ENCODE measurements around the gene FAM89B. TPM values are rescaled to one million over a fixed set of nuclear protein-coding genes. Genes with fewer than 3 reads are reported as not detected.

The FAM89B gene
- total RNA-seq, 4 donors from 2014 or later = 86.6 to 154 (median 119) TPM

GRCh38 chr11:65598258-65598699, 25.9 kb downstream of the FAM89B start:
- ATAC-seq (no peak), DNase-seq (no peak)
- Histone ChIP-seq H3K4me3 (no peak overlapping the region), H3K4me1 (peaks cover 12 to 22% of the 10 kb centered on the region in 2 donors), H3K9me3 (no peaks in the 10 kb centered on the region), H3K27ac (no peak overlapping the region), H3K27me3 (no peaks in the 10 kb centered on the region), H3K36me3 (peaks cover 0 to 25% of the 10 kb centered on the region in 2 donors)
- TF ChIP-seq POLR2A (IDR thresholded peaks at IDR 0.05) = no peak
- TF ChIP-seq, protein P1, sequence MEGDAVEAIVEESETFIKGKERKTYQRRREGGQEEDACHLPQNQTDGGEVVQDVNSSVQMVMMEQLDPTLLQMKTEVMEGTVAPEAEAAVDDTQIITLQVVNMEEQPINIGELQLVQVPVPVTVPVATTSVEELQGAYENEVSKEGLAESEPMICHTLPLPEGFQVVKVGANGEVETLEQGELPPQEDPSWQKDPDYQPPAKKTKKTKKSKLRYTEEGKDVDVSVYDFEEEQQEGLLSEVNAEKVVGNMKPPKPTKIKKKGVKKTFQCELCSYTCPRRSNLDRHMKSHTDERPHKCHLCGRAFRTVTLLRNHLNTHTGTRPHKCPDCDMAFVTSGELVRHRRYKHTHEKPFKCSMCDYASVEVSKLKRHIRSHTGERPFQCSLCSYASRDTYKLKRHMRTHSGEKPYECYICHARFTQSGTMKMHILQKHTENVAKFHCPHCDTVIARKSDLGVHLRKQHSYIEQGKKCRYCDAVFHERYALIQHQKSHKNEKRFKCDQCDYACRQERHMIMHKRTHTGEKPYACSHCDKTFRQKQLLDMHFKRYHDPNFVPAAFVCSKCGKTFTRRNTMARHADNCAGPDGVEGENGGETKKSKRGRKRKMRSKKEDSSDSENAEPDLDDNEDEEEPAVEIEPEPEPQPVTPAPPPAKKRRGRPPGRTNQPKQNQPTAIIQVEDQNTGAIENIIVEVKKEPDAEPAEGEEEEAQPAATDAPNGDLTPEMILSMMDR (IDR thresholded peaks at IDR 0.05 in 4 of 5, conservative IDR thresholded peaks at IDR 0.05 in 1 of 5) = no peak
- in situ Hi-C loops (cut with MboI; ENCODE audit: low sequenced_read_pairs in 4 of 4) = no loop called here
- intact Hi-C loops (cut with DNase I; ENCODE audit: low total_unique reads) = no loop called here

- H3K4me3 ChIP-seq = no peak overlapping the region
- H3K4me1 ChIP-seq = peaks cover 2 to 11% of the 10 kb centered on the region in 2 donors
- TF ChIP-seq, protein P1 (IDR thresholded peaks at IDR 0.05 in 4 of 5, conservative IDR thresholded peaks at IDR 0.05 in 1 of 5) = no peak
- no peak for TF ChIP-seq POLR2A (IDR thresholded peaks at IDR 0.05)
- no peaks in the 10 kb centered on the region for H3K27me3 ChIP-seq
- H3K9me3 ChIP-seq = no peaks in the 10 kb centered on the region
- in situ Hi-C loops (cut with MboI; ENCODE audit: low sequenced_read_pairs in 4 of 4) = no loop called here
- intact Hi-C loops (cut with DNase I; ENCODE audit: low total_unique reads) = no loop called here
- H3K27ac ChIP-seq = no peak overlapping the region
- no peak for DNase-seq
- no peak for ATAC-seq
- H3K36me3 ChIP-seq = peaks cover 0 to 36% of the 10 kb centered on the region in 2 donors
These were observed 27.0 kb downstream of the FAM89B start for GRCh38 chr11:65599216-65599954.

- H3K27me3 ChIP-seq = no peaks in the 10 kb centered on the region
- H3K9me3 ChIP-seq = no peaks in the 10 kb centered on the region
- DNase-seq (no peak), ATAC-seq (no peak)
- TF ChIP-seq, protein P1 (IDR thresholded peaks at IDR 0.05 in 4 of 5, conservative IDR thresholded peaks at IDR 0.05 in 1 of 5) = no peak
- TF ChIP-seq POLR2A (IDR thresholded peaks at IDR 0.05) = no peak
- in situ Hi-C loops (cut with MboI; ENCODE audit: low sequenced_read_pairs in 4 of 4) (no loop called here), intact Hi-C loops (cut with DNase I; ENCODE audit: low total_unique reads) (no loop called here)
- H3K36me3 ChIP-seq = peaks cover 0 to 41% of the 10 kb centered on the region in 2 donors
- peaks cover 0 to 6% of the 10 kb centered on the region in 2 donors for H3K4me1 ChIP-seq
- H3K27ac ChIP-seq = no peak overlapping the region
- no peak overlapping the region for H3K4me3 ChIP-seq
These were observed 27.6 kb downstream of the FAM89B start for GRCh38 chr11:65599955-65600246.

DNA sequence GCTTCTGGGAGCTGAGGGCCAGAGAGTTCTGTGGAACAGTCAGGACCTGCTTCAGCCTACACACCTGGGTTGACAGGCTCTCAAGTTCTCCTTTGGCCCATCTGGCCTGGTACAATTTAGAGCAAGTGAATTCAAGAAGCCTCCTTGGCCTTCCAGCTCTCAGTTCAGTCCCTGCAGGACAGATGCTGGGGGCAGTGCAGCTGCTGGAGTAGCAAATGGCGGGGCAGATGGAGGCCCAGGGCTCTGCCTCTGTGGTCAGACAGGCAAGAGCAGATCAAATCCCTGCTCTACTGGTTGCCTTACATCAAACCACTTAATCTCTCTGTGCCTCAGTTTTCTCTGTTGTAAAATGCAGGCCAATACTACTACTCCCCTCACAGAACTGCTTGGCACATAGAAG, 31.9 kb downstream of the FAM89B start:
- intact Hi-C loops (cut with DNase I; ENCODE audit: low total_unique reads) = no loop called here
- peaks cover 0 to 34% of the 10 kb centered on the region in 2 donors for H3K36me3 ChIP-seq

More for the DNA sequence above, 31.9 kb downstream of the FAM89B start:
- in situ Hi-C loops (cut with MboI; ENCODE audit: low sequenced_read_pairs in 4 of 4) = no loop called here
- H3K9me3 ChIP-seq = no peaks in the 10 kb centered on the region
- H3K27ac ChIP-seq = no peak overlapping the region
- TF ChIP-seq, protein P1 (IDR thresholded peaks at IDR 0.05 in 4 of 5, conservative IDR thresholded peaks at IDR 0.05 in 1 of 5) = no peak
- no peak for TF ChIP-seq POLR2A (IDR thresholded peaks at IDR 0.05)
- ATAC-seq = no peak
- H3K27me3 ChIP-seq = no peaks in the 10 kb centered on the region
- no peak for DNase-seq
- H3K4me3 ChIP-seq = no peak overlapping the region
- peaks cover 12 to 18% of the 10 kb centered on the region in 2 donors for H3K4me1 ChIP-seq

Measured in gastrocnemius medialis (tissue), 4 donors.